A673 (cell line): ENCODE measurements around the gene MAGOH. TPM values are rescaled to one million over a fixed set of nuclear protein-coding genes. Genes with fewer than 3 reads are reported as not detected.

Source experiments
- BruUV-seq: library from RNA; stranded (reverse); fragments of 400-500 nt; replicated peaks from 2 replicates; lab custom pipeline; 2021; lab: Mats Ljungman, UMichigan
- CTCF ChIA-PET: fragments of 300-600 bp; sonication (Branson Sonifier 250); formaldehyde crosslinking; loops from one replicate; lab custom pipeline; 2022; ENCODE audit warnings: antibody characterized with exemption; lab: Charles Lee
- POLR2A ChIA-PET: fragments of 300-600 bp; sonication (Branson Sonifier 250); formaldehyde crosslinking; loops from one replicate; lab custom pipeline; 2022; ENCODE audit warnings: antibody characterized with exemption; ENCODE audit not compliant: low non-redundant PET; lab: Charles Lee
- DNase-seq: peaks from one replicate; pipeline ENCODE4 v3.0.0-alpha.2; 2015; ENCODE audit warnings: low spot score
- H3K27ac ChIP-seq: fragments of 200-600 bp; sonication (generic); 2 replicates; pipeline ENCODE4 v1.5.1; 2016; ENCODE audit warnings: mixed run types, low read depth, mild to moderate bottlenecking, mixed read lengths, antibody characterized with exemption, low read length; ENCODE audit not compliant: poor library complexity, severe bottlenecking
- H3K27me3 ChIP-seq: fragments of 200-600 bp; sonication (generic); replicated peaks from 2 replicates; pipeline ENCODE4 v1.6.1; 2017; ENCODE audit warnings: mixed run types, low read depth, mild to moderate bottlenecking, mixed read lengths, antibody characterized with exemption, low read length; ENCODE audit not compliant: insufficient read depth, poor library complexity
- H3K36me3 ChIP-seq: fragments of 200-600 bp; sonication (generic); 2 replicates; pipeline ENCODE4 v1.6.1; 2016; ENCODE audit warnings: mixed run types, mild to moderate bottlenecking, mixed read lengths, antibody characterized with exemption, low read length; ENCODE audit not compliant: insufficient read depth, poor library complexity, severe bottlenecking
- H3K4me1 ChIP-seq: fragments of 200-600 bp; sonication (generic); 2 replicates; pipeline ENCODE4 v1.6.1; 2017; ENCODE audit warnings: mixed run types, mild to moderate bottlenecking, mixed read lengths, antibody characterized with exemption, low read length; ENCODE audit not compliant: insufficient read depth, poor library complexity, severe bottlenecking
- H3K4me3 ChIP-seq: fragments of 200-600 bp; sonication (generic); 2 replicates; pipeline ENCODE4 v1.5.1; 2016; ENCODE audit warnings: low read depth, mixed run types, mild to moderate bottlenecking, mixed read lengths, low read length; ENCODE audit not compliant: poor library complexity, severe bottlenecking
- H3K9me3 ChIP-seq: fragments of 200-600 bp; sonication (generic); 2 replicates; pipeline ENCODE4 v1.6.1; 2016; ENCODE audit warnings: mixed run types, low read depth, mild to moderate bottlenecking, mixed read lengths, antibody characterized with exemption, low read length; ENCODE audit not compliant: poor library complexity, severe bottlenecking
- CTCF ChIP-seq: fragments of 300-800, 200-600 bp; sonication (generic); conservative IDR thresholded peaks from 2 replicates; pipeline ENCODE4 v1.5.1; 2017; ENCODE audit warnings: low read depth, mild to moderate bottlenecking, antibody characterized with exemption, low read length, moderate library complexity, mixed read lengths
- EZH2 ChIP-seq: fragments of 200-600 bp; sonication (generic); IDR thresholded peaks from 2 replicates; pipeline ENCODE4 v1.6.1; 2017; ENCODE audit warnings: borderline replicate concordance, low read depth, mild to moderate bottlenecking, mixed read lengths, antibody characterized with exemption, low read length; ENCODE audit not compliant: poor library complexity, severe bottlenecking
- intact Hi-C: fragments of 100-400 bp; cut with micrococcal nuclease; formaldehyde crosslinking; loops from one replicate; pipeline ENCODE4 v1.10.0; 2022; ENCODE audit not compliant: unreplicated experiment
- total RNA-seq: library from RNA; stranded (reverse); gene quantifications from 2 replicates; pipeline ENCODE4 v1.2.3, GENCODE V29; 2021

The MAGOH gene
- total RNA-seq, 1 experiment from 2014 or later = 76.3 TPM

GRCh38 chr1:53270873-53271272 is 32.6 kb upstream of the MAGOH start:
- DNase-seq = no peak
- intact Hi-C loops = loop anchor here (10.0 kb wide), 1 partner anchor 1404 kb away; no protein-coding TSS in a partner anchor

GRCh38 chr1:53270107-53270506 is 31.8 kb upstream of the MAGOH start:
- ChIA-PET CTCF (interaction anchor here (0.7 kb wide), 1 partner anchor 1494 kb away, joined by 3 read pairs; no protein-coding TSS in a partner anchor), POLR2A (no interaction called here)
- intact Hi-C loops = loop anchor here (10.0 kb wide), 1 partner anchor 1405 kb away; no protein-coding TSS in a partner anchor
- Histone ChIP-seq H3K4me1 (no peaks in the 10 kb centered on the region), H3K9me3 (no peaks in the 10 kb centered on the region), H3K27me3 (no peaks in the 10 kb centered on the region), H3K27ac (no peak overlapping the region), H3K4me3 (no peak overlapping the region), H3K36me3 (no peaks in the 10 kb centered on the region)
- BruUV-seq = no TSS peak
- no peak for DNase-seq
- TF ChIP-seq EZH2 (no peak), CTCF (no peak)

More at GRCh38 chr1:53270873-53271272, 32.6 kb upstream of the MAGOH start:
- no peak overlapping the region for H3K27ac ChIP-seq
- no peak for TF ChIP-seq CTCF
- no peak for TF ChIP-seq EZH2
- no peaks in the 10 kb centered on the region for H3K9me3 ChIP-seq
- ChIA-PET POLR2A (no interaction called here), CTCF (no interaction called here)
- no peaks in the 10 kb centered on the region for H3K4me1 ChIP-seq
- BruUV-seq = no TSS peak
- no peaks in the 10 kb centered on the region for H3K36me3 ChIP-seq
- no peak overlapping the region for H3K4me3 ChIP-seq
- H3K27me3 ChIP-seq = no peaks in the 10 kb centered on the region

GRCh38 chr1:53267761-53268160 is 29.4 kb upstream of the MAGOH start:
- Histone ChIP-seq H3K4me3 (no peak overlapping the region), H3K27me3 (no peaks in the 10 kb centered on the region), H3K9me3 (no peaks in the 10 kb centered on the region), H3K36me3 (no peaks in the 10 kb centered on the region), H3K4me1 (no peaks in the 10 kb centered on the region), H3K27ac (no peak overlapping the region)
- TF ChIP-seq CTCF = no peak
- TF ChIP-seq EZH2 = no peak
- intact Hi-C loops = no loop called here
- no TSS peak for BruUV-seq
- ChIA-PET POLR2A (no interaction called here), CTCF (no interaction called here)
- no peak for DNase-seq
